Measurements from ENCODE around the gene GRIN2B. TPM values are rescaled to one million over a fixed set of nuclear protein-coding genes. Genes with fewer than 3 reads are reported as not detected.

The GRIN2B gene
- not detected for total RNA-seq

DNA sequence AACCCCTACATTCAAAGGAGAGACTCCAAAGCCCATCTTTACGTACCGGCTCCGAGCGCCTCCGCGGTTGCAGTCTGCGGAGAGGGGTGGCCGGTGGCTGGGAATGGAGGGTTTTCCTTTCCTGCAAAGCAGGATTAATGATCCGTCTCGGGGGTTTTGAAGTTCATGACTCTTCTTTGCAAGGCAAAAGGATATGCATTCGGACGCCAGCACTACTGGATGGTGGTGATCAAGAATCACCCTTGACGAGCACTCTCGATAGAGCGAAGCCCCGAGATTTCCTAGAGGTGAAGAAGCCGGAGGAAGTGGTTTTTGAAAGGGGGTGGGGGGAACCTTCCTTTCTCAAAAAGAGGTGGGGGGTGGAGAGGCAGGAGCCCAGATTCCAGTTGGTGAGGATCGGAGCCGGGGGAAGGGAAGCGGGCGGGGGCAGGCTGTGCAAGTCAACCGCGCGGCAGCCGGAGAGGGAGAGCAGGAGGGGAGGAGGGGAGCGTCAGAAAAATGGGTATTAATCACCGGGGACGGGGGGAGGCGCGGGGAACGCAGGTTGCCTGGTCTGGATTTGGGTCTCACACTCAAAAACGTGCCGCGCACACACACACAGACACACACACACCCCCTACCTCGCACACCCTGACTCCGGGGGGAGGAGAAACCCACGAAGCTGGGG lies at the start of gene GRIN2B:
TSS of gene GRIN2B (minus strand) at position 307 of the 667 bp plus-strand sequence. CDS start 115,394 bp downstream, outside the sequence.
- POLR2A ChIA-PET = no interaction called here
- CTCF ChIA-PET = no interaction called here

DNA sequence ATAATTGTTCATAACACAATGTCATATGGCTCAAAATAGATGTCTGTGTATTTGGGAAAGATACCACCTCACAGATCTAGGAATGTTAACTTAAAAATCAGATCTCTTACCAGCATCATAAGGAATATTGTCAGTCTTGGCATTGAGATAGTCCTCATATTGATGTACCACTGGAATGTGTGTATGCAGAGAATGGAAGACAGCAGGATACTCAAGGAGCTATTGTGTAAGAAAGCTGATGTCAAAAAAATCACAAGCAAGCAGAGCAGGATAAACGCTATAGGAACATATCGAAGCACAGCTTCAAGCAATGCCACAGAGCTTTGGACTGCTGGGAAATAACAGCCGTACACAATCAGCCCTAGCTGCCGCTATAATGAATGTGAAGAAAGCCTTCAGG lies 45.1 kb upstream of the GRIN2B start:
- ChIA-PET POLR2A (no interaction called here), CTCF (no interaction called here)

DNA sequence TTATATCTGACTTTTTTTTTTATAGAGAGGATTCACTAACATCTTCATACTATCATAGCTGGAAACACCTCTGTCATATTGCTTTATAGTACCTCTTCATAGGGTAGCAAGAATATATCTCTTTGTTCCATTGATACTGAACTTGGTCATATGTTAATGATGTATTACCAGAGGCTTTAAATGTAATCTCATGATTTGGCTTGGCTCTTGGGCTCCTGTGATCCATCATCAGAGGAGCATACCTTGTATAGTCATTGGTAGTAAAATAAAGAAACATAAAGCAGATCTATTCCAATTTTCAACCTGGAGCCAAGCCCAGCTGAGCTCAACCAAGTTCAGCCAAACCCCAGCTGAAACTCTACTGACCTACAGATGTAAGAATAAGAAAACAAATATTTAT lies 43.2 kb upstream of the GRIN2B start:
- CTCF ChIA-PET = interaction anchor here (0.7 kb wide), 1 partner anchor 259 kb away, joined by 4 read pairs; no protein-coding TSS in a partner anchor
- POLR2A ChIA-PET = no interaction called here

DNA sequence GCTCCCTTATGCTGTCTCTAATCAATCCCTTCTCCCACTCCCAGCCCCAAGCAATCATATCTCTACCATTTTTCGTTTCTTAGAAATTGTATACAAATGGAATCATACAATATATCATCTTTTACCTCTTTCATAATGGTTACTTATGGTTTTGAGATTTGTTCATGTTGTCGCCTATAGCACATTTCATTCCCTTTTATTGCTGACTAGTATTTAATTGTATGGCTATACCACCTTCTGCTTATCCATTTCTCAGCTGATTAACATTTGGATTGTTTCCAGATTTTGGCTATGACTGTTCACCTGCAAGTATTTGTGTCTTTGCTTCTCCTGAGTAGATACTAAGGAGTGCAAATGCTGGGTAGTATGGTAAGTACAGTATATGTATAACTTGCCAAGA lies 36.7 kb upstream of the GRIN2B start:
- POLR2A ChIA-PET = no interaction called here
- CTCF ChIA-PET = no interaction called here

DNA sequence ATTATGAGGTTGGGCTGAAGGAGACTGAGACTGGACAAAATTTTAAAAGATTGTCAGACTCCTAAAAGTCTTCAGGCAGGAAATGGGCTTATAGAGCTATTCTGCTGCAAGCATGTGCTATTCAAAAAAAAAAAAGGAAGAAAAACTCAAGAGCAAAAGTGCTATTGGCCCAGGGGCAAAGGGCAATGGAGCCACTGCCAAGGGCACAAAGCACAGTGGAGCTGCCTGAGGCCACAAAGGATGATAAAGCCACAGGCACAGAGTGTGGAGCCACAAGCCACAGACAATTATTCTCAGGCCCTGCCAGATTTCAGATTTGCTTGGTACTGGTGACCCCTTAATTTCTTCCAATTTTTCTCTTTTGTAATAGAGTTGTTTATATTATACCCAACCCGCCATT lies 29.6 kb upstream of the GRIN2B start:
- ChIA-PET POLR2A (no interaction called here), CTCF (interaction anchor here (0.6 kb wide), 1 partner anchor 1267 kb away, joined by 3 read pairs; no protein-coding TSS in a partner anchor)

DNA sequence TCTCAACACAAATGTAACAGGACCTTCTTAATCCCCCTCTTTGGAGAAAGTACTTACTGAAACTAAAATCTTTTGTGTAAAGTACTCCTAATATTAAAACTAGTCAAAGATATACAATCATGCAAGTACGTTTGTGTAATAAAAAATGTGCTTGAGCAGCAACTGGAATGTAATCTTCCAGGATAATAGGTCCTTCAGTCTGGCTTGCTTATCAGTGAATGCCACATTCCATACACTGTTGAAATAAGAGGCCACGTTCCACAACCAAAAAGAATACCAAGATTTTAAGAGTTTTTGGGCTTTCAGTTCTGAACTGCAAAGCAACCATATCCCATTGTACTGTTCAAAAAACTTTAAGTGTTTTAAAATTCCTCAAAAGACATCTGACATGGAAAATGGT lies 26.2 kb upstream of the GRIN2B start:
- CTCF ChIA-PET = no interaction called here
- POLR2A ChIA-PET = no interaction called here

DNA sequence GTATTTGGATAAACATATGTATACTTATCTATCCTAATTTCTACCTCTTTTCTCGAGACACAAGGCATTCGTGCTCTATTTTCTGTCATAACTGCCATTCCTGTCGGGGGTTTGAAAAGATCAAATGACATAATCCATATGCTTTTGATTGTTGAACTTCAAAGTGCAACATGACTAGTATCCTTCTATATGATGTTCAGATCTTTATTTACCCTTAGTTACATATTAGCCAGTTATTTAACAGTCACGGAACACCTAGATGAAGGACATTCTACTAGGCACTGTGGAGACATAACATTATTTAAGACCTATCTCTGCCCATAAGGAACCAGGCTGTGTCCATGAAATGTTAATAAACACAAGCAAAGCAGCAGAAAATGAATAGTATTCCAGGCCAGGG lies 11.2 kb upstream of the GRIN2B start:
- ChIA-PET CTCF (no interaction called here), POLR2A (no interaction called here)

DNA sequence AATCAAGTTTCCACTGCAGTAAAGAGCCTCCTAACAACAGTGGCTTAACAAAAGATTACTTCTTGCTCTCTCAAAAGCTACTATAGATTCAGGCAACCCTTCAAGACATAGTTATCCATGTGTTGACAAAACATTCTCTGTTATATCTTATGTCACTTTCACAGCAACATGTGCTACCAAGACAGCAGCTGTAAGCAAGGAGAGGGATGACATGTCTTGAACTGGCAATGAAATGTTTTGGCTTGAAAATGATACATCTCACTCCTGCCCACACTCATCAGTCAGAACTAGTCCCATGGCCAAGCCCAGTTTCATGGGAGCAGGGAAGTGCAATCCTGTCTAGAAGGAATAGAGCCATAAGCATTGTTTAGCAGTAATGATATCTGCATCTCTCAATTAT lies 10.7 kb upstream of the GRIN2B start:
- ChIA-PET CTCF (no interaction called here), POLR2A (no interaction called here)

DNA sequence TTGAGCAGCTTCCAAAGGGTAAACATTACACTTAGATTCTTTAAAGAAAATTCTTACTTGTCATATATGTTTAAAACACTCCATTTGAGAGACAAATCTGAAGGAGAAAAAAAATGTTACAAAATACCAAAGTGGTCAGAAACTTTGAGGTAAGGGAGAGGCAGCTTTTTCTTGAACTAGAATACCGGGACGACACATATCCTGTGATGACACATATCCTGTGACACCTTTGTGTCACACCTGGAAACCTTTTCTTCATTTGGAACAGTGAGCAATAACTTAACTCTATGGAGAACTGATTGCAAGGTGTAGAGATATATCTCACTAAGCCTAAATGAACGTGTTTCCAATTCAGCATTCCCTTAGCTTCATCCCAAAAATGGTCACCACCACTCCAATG lies 4.6 kb upstream of the GRIN2B start:
- CTCF ChIA-PET = no interaction called here
- POLR2A ChIA-PET = no interaction called here

DNA sequence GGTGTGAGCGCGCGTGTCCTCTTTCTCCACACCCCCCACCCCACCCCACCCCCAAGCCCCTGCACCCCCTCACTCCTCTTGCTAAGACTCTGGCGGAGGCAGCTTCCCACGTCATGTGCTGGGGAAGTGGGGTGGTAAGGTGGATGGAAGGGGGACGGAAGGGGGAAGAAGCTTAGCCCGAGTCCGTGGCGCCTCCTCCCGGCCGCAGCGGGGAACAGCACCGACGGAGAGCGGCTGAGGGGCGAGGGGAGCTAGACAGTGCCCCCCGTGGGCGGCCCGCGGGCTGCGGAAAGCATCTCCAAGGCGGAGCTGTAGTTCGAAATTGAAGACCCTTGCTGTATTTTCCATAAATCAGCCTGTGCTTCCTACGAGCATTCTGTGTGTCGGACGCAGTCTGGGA lies 588 bp upstream of the GRIN2B start:
- ChIA-PET CTCF (no interaction called here), POLR2A (no interaction called here)

DNA sequence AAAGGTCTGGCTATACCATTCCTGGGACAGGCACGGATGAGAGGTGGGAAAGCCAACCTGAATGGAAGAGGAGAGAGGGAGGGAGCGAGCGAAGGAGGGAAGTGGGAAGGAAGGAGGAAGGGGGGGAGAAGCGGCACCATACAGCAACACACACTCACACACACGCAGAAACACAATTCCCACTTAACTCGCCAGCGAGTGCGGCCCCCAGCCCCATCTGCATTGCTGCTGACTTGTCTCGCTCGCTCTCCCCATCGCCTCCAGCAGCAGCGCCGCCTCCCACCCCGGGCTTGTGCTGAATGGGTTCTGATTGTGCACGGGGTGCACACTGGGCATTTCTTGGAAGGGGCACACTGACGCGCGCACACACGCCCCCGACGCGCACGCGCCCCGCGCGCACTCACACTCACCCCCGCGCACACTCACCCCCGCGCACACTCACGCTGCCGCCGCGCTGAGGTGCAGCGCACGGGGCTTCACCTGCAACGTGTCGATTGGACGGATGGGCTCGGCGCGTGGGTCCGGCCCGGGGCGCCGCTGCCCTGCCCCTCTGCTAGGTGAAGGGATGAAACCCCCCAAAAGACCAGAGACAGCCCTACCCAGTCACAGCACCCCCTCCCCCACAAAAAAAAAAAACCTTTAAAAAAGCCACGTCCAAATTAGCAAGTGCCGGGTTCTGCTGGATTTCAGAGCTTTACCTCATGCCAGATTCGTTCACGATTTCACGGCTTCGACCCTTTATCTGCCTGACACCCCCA lies 685 bp downstream of the GRIN2B start:
- ChIA-PET POLR2A (no interaction called here), CTCF (no interaction called here)

DNA sequence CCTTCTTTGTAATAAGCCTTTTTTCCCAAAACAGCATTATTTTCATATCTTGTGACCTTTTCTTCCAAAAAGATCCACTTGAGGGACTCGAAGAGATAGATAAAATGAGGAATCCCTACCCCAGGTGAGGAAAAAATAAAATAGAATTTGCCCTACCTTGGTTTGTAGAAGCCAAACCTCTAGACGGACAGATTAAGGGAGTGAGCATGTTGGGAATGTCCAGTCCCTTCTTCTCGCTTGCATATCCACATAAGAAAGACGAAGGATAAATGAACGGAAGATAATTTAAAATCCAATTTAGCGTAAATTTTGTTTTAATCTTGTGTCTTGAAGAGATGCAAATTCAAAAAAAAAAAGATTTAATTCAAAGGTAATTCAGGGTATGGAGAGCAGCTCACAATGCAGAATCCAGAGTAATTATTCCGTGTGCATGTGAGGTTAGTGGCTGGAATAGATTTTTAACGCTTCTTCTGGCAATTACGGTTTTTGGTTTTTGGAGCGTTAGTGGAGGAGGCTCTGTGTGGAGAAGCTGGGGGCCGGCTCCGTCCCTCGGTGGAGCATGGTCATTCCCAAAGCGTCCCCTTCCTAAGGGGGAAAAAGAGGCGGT lies 1.5 kb downstream of the GRIN2B start:
- ChIA-PET CTCF (no interaction called here), POLR2A (no interaction called here)

DNA sequence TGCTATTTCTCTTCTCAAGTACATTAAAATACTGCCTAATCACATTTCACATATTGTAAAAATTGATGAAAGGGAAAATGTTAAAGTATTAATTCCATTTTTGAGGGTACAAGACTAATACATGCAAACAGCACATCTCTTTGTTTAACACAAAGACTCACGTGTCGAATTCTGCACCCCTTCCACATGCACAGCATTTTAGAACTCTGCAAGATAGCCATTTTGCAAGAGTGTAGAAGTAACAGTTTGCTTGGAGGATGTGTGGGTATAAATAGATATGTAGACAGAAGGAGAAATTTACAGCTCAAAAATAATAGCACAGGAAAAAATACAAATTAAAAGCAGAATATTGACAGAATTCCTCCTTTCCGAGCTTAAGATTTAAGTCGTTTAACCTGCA lies 2.5 kb downstream of the GRIN2B start:
- CTCF ChIA-PET = no interaction called here
- POLR2A ChIA-PET = no interaction called here

DNA sequence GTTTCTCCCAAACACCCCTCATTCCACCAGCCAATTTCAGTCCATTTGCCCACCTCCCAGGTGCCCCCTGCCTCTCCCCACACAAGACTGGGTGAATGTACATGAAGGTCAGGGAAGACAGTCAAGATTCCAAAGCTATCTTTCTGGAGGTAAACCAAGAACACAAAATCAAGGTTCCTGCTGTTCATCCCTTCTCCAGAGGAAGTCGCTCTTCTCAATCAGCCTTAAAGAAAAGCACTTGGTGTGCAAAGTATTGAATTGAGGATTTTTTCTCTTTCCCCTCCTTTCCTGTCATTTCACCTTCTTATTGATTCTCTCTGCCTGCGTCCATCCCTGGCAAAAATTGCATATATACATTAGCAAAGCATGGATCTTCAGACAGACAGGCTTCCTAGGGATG lies 4.5 kb downstream of the GRIN2B start:
- ChIA-PET CTCF (no interaction called here), POLR2A (no interaction called here)

DNA sequence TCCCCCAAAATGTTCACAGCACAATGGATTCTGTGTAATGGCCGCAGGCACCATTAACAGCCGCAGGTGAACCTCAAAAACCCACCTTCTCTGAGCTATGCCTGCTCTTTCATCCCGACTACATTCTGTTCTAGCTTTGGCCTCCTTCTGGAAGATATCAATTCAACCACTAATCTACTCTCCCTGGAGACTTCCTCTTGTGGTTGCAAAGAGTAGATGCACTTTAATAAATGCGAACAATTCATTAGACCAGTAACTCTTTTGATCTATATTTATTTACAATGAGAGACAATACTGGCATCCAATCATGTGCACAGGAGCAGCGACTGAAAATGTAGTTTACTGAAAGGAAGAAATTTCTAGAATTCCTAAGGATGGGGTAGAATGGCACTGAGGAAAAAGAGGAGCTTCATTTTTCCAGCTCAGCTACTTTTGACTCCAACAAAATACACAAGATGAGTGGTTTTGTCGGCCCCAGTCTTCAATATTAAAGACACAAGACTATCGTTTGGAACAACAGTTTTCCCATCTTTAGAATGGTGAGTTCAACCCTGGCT lies 5.3 kb downstream of the GRIN2B start:
- POLR2A ChIA-PET = no interaction called here
- CTCF ChIA-PET = no interaction called here

DNA sequence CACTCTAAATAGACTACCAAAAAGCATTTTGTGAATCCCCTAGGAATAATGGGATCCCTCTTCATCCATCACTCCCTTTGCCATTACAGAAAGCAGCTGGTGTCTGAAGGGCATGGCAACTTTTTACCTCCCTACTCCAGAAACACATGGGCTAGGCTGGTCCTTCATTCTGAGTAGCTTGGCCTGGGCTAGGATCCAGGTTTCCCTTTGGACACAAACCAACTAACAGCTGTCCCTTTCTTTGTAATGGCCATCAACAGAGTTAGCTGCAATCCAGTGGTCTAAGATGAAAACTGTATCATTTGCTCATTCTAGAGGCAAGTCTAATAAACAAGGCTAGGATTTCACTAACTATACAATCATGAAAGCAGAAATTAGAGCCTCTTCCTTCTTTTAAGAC lies 7.4 kb downstream of the GRIN2B start:
- CTCF ChIA-PET = no interaction called here
- POLR2A ChIA-PET = no interaction called here

DNA sequence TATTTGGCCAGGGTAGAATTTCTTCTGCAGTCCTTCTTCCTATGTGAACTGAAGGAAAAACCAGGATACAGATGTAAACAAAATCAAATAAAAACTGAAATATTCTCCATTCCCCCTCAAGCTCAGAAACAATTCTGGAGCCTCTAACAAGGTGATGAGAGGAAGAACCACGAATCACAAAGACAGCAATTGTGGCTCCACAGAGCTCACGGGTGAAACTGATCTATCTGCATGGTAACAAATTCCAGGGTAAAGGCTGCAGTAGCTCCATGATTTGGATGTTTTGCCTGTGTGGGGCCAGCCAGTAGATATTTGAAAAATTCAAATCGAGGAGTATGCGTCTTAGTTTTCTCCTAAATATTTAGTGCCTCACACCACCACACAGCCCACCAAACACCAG lies 10.6 kb downstream of the GRIN2B start:
- POLR2A ChIA-PET = no interaction called here

DNA sequence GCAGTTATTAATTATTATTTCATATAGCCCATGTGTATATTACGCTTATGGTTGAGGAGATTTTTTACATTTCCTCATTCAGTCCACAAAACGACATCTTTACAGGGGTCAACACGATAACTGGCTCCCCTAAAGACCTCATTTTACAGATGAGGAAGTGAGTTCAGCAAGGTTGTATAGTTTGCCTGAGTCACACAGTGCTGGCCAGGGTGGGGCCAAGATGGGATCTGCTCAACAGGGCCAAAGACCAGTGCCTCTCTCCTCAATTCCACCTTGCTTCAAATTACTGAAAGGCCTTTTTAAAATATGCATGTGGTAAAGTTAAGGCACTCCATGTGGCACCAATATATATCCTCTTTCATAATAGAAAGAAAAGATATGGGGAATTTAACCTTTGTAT lies 13.1 kb downstream of the GRIN2B start:
- ChIA-PET POLR2A (no interaction called here), CTCF (no interaction called here)

More for the DNA sequence above, 10.6 kb downstream of the GRIN2B start:
- CTCF ChIA-PET = no interaction called here

DNA sequence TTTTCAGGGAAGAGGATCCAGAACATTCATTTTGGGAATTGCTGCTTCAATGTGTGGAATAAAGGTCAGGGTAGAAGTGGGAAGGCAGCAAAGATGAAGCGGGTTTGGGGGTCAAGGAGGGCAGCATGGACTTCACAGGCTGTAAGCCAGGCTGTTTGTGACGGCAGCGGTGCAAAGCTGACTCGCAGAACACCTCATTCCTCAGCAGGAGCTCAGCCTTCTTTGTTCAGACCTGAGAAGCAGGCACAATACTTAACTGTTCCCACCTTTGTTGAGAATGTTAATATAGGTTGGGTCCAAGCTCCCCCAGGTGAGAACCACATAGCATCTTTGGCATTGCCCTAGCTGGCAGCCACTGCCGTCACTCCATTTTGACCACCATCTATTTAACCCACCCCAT lies 16.7 kb downstream of the GRIN2B start:
- ChIA-PET CTCF (no interaction called here), POLR2A (no interaction called here)

DNA sequence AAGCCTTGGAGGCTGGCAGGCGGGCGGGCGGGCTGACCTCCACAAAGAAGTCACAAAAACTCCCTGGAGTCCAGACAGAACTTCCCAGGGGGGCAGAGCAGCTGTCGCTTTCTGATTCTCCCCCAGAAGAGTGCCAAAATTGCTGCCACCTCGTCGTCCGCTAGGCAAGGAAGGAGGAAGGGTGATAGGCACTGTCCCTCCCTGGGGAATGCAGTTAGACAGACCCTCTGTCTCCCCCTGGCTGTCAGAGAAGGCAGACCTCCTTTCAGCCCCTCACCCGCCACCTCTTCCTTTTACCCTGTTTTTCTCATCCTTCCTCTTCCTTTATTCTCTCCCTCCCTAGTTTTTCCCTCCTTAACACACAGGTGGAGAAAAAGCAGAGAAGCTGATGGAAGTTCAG lies 18.7 kb downstream of the GRIN2B start:
- ChIA-PET POLR2A (no interaction called here), CTCF (no interaction called here)

DNA sequence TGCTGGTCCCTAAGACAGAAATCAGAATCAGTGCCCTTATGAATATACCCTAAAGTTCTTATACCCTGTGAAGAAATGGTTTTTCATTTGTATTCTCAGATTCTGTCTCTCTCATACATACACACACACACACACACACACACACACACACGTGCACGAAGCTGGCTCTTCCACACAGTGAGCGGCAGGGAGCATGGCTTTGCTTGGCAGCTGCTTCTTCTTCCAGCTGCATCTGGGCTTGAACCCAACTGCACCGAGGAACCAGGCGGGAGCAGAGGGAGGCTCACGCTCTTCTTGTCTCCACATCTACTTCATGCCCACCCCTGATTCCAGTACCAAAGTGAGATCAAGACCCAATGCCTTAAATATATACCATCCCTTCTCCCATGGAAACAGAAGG lies 19.4 kb downstream of the GRIN2B start:
- ChIA-PET POLR2A (no interaction called here), CTCF (no interaction called here)
